ENCODE results near the gene TSSK3.

DNA sequence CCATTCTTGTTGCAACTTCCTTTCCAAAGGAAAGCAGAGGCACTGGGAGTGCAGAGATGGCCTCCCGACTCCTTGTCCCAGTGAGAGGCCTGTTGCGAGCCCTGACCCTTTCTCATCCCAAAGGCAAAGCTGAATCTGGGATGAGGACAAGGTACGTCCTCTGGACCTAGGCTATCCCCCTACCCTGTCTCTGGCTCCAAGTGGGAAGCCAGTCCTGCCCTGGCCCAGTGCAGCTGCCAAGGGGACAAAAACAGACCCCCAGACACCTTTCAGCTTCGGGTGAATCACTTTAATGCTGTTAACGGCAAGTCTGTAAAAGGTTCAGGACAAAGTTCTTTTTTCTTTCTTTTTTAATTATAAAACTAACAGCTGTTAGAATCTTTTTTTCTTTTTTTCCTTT lies 2.5 kb downstream of the TSSK3 start:
- TF ChIP-seq CTCF (IDR thresholded peaks at IDR 0.05) = no peak
- TF ChIP-seq ESRRA (CRISPR knock-in tag; IDR thresholded peaks at IDR 0.05; ENCODE audit: borderline replicate concordance) = no peak
- TF ChIP-seq SP1 (CRISPR knock-in tag; conservative IDR thresholded peaks at IDR 0.05) = no peak
